ENCODE results near the gene SP5. TPM values are rescaled to one million over a fixed set of nuclear protein-coding genes. Genes with fewer than 3 reads are reported as not detected.

The SP5 gene
- total RNA-seq, 4 donors from 2014 or later, result 0.32 to 0.63 TPM; not detected in 2

DNA sequence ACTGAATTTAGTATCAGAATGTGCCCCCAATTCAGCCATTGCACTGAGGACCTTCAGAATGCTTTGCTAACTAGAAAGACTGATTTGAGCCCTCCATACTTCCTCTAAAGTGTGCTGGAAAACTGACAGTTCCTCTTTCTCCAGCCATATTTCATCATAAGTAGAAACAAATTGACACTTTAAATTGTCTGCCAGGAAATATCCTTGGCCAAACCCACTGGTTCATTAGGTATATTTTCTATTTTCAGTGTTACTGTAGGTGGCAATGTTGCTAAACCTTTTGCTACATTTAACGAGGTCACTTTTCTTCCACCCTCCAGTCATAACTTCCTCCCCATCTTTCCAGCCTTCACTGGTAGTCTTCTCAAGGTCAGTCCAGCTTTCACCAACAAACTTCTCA, 21.5 kb downstream of the SP5 start:
- no peaks in the 10 kb centered on the region for H3K36me3 ChIP-seq
- 76% methylated on average over 1 of the region's 1 CpG for WGBS
- no peak for DNase-seq (ENCODE audit: extremely low spot score)
- H3K27ac ChIP-seq (replicated peaks in 1 of 4), result no peak overlapping the region
- peaks cover 0 to 13% (median 0%) of the 10 kb centered on the region in 4 donors for H3K9me3 ChIP-seq
- intact Hi-C loops (cut with DNase I), result no loop called here
- H3K27me3 ChIP-seq, result no peaks in the 10 kb centered on the region
- H3K4me1 ChIP-seq, result no peaks in the 10 kb centered on the region
- TF ChIP-seq POLR2AphosphoS5 (IDR thresholded peaks at IDR 0.05), result no peak
- TF ChIP-seq, protein P1, sequence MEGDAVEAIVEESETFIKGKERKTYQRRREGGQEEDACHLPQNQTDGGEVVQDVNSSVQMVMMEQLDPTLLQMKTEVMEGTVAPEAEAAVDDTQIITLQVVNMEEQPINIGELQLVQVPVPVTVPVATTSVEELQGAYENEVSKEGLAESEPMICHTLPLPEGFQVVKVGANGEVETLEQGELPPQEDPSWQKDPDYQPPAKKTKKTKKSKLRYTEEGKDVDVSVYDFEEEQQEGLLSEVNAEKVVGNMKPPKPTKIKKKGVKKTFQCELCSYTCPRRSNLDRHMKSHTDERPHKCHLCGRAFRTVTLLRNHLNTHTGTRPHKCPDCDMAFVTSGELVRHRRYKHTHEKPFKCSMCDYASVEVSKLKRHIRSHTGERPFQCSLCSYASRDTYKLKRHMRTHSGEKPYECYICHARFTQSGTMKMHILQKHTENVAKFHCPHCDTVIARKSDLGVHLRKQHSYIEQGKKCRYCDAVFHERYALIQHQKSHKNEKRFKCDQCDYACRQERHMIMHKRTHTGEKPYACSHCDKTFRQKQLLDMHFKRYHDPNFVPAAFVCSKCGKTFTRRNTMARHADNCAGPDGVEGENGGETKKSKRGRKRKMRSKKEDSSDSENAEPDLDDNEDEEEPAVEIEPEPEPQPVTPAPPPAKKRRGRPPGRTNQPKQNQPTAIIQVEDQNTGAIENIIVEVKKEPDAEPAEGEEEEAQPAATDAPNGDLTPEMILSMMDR (IDR thresholded peaks at IDR 0.05), result no peak
- no peak for TF ChIP-seq EP300 (IDR thresholded peaks at IDR 0.05)
- TF ChIP-seq POLR2A (IDR thresholded peaks at IDR 0.05; ENCODE audit: low read depth), result no peak
- H3K4me3 ChIP-seq, result no peak overlapping the region

DNA sequence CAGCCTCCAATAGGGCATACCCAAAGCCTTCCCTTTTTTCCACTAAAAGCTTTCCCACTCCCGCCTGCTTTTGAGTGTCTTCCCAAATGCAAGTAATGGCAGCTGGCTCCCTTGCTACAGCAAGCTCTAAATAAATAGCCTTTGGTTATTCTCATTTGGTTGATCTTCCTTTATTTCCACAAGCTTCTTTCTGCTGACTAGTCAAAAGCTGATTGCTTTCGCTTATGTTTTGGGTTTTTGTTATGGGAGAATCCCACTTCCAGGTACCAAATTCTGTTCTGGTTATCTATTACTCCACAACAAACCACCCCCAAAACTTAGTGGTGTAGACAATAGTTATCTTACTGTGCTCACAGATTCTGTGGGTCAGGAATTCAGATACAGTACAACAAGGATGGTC, 22.3 kb downstream of the SP5 start:
- no peak for DNase-seq (ENCODE audit: extremely low spot score)
- Histone ChIP-seq H3K27ac (replicated peaks in 1 of 4) (no peak overlapping the region), H3K9me3 (peaks cover 0 to 13% (median 0%) of the 10 kb centered on the region in 4 donors), H3K4me1 (no peaks in the 10 kb centered on the region), H3K36me3 (no peaks in the 10 kb centered on the region), H3K4me3 (no peak overlapping the region), H3K27me3 (peaks cover 0 to 6% (median 0%) of the 10 kb centered on the region in 4 donors)
- no peak for TF ChIP-seq EP300 (IDR thresholded peaks at IDR 0.05)
- TF ChIP-seq, protein P1 (IDR thresholded peaks at IDR 0.05), result no peak
- TF ChIP-seq POLR2AphosphoS5 (IDR thresholded peaks at IDR 0.05), result no peak
- TF ChIP-seq POLR2A (IDR thresholded peaks at IDR 0.05; ENCODE audit: low read depth), result no peak
- intact Hi-C loops (cut with DNase I), result no loop called here
- 90% methylated on average over 2 of the region's 2 CpGs for WGBS

DNA sequence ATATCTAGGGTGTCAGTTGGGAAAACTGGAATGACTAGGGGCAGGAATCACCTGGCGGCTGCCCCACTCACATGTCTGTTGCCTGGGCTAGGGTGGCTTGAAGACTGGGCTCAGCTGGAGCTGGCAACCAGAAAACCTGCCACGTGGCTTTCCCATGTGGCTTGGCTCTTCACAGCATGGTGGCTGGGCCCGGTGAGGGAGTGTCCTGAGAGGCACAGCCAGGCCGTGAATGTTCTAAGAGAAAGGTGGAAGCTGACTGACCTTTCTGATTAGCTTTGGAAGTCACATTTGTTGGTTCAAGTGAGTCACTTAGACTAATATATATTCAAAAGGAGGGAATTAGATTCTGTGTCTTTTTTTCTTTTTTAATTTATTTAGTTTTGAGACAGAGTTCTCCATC, 22.7 kb downstream of the SP5 start:
- WGBS, result 69% methylated on average over 4 of the region's 4 CpGs
- TF ChIP-seq POLR2A (IDR thresholded peaks at IDR 0.05; ENCODE audit: low read depth), result no peak

DNA sequence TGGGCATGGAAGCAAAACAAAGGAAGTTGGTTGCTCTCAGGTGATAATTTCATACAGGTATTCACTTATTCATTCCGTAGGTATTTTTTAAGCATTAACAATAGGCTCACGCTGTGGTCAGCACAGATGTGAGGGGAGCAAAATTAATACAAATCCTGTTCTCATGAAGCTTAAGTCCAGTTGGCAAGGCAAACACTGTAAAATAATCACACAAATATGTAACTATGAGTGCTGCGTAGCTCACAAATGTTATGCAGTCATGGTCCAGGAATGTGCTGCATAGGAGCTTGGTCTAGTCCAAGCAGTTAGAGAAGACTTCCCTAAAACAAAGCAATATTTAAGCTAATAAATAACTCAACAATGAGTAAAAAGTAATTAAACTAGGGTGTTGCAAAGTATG, 23.9 kb downstream of the SP5 start:
- Histone ChIP-seq H3K27ac (replicated peaks in 1 of 4) (no peak overlapping the region), H3K4me1 (no peaks in the 10 kb centered on the region), H3K27me3 (peaks cover 0 to 20% (median 0%) of the 10 kb centered on the region in 4 donors), H3K36me3 (no peaks in the 10 kb centered on the region), H3K4me3 (no peak overlapping the region), H3K9me3 (peaks cover 0 to 13% (median 0%) of the 10 kb centered on the region in 4 donors)
- 64% methylated on average over 3 of the region's 3 CpGs for WGBS
- no peak for DNase-seq (ENCODE audit: extremely low spot score)
- TF ChIP-seq, protein P1 (IDR thresholded peaks at IDR 0.05), result no peak
- no peak for TF ChIP-seq EP300 (IDR thresholded peaks at IDR 0.05)
- TF ChIP-seq POLR2A (IDR thresholded peaks at IDR 0.05; ENCODE audit: low read depth), result no peak
- no peak for TF ChIP-seq POLR2AphosphoS5 (IDR thresholded peaks at IDR 0.05)
- intact Hi-C loops (cut with DNase I), result no loop called here

More for the DNA sequence above, 22.7 kb downstream of the SP5 start:
- H3K4me1 ChIP-seq, result no peaks in the 10 kb centered on the region
- intact Hi-C loops (cut with DNase I), result no loop called here
- peaks cover 0 to 13% (median 0%) of the 10 kb centered on the region in 4 donors for H3K9me3 ChIP-seq
- no peak for DNase-seq (ENCODE audit: extremely low spot score)
- no peak overlapping the region for H3K27ac ChIP-seq (replicated peaks in 1 of 4)
- H3K4me3 ChIP-seq, result no peak overlapping the region
- H3K36me3 ChIP-seq, result no peaks in the 10 kb centered on the region
- H3K27me3 ChIP-seq, result peaks cover 0 to 9% (median 0%) of the 10 kb centered on the region in 4 donors

DNA sequence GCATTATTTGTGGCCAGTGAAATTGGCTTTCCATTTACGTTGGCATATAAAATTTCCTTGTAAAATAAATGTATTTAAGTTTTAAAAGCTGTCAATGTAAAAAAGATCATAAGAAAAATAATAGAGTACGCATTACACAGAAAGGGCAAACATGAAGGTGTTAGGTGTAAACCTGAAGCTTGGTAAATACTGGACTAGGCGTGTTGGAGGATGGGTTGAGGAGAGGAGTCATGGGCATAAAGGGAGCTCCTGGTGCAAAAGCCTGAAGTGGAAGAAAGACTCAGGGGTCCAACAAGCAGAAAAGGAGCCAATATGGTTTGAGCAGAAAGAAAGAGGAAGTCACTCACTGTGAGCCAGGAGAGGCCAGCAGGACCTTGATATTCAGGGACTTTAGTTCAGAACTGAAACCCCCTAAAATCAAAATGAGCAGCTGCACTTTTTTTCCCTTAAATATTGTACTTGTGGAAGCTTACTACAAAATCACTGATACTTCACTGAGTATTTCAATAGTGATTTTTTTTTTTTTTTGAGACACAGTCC, 24.4 kb downstream of the SP5 start:
- DNase-seq (ENCODE audit: extremely low spot score), result no peak
- H3K27me3 ChIP-seq, result peaks cover 0 to 23% (median 0%) of the 10 kb centered on the region in 4 donors
- intact Hi-C loops (cut with DNase I), result no loop called here
- no peak overlapping the region for H3K4me3 ChIP-seq
- H3K9me3 ChIP-seq, result peaks cover 0 to 13% (median 0%) of the 10 kb centered on the region in 4 donors
- H3K4me1 ChIP-seq, result no peaks in the 10 kb centered on the region
- no peaks in the 10 kb centered on the region for H3K36me3 ChIP-seq
- TF ChIP-seq EP300 (IDR thresholded peaks at IDR 0.05) (no peak), POLR2A (IDR thresholded peaks at IDR 0.05; ENCODE audit: low read depth) (no peak), POLR2AphosphoS5 (IDR thresholded peaks at IDR 0.05) (no peak)
- TF ChIP-seq, protein P1 (IDR thresholded peaks at IDR 0.05), result no peak
- no peak overlapping the region for H3K27ac ChIP-seq (replicated peaks in 1 of 4)
- 87% methylated on average over 3 of the region's 3 CpGs for WGBS

Measured in esophagus muscularis mucosa (tissue), 4 donors.